KMS-11 (cell line): Measurements from ENCODE around the gene CCDC7.
"Not testable (repeated sequence)": the region's sequence is repeated elsewhere in the genome, so short reads cannot be mapped to it uniquely, and the experiment has no call there.

Experiments used
- H2AFZ ChIP-seq: fragments of 200-600 bp; sonication (generic); 2 replicates; pipeline ENCODE4 v1.6.1; 2016; ENCODE audit warnings: antibody characterized with exemption, mixed run types, low read depth
- H3K27ac ChIP-seq: fragments of 200-600 bp; sonication (generic); 2 replicates; pipeline ENCODE4 v1.6.1; 2016; ENCODE audit warnings: mild to moderate bottlenecking, mixed run types
- H3K27me3 ChIP-seq: fragments of 200-600 bp; sonication (generic); 2 replicates; pipeline ENCODE4 v1.6.1; 2017; ENCODE audit warnings: mild to moderate bottlenecking, low read depth, mixed run types, moderate library complexity; ENCODE audit not compliant: insufficient read depth
- H3K36me3 ChIP-seq: fragments of 200-600 bp; sonication (generic); 2 replicates; pipeline ENCODE4 v1.6.1; 2017; ENCODE audit warnings: mild to moderate bottlenecking, mixed run types; ENCODE audit not compliant: insufficient read depth
- H3K4me1 ChIP-seq: fragments of 200-600 bp; sonication (generic); 2 replicates; pipeline ENCODE4 v1.6.1; 2016; ENCODE audit warnings: mild to moderate bottlenecking, low read depth, mixed run types; ENCODE audit not compliant: poor library complexity, severe bottlenecking
- H3K4me2 ChIP-seq: fragments of 200-600 bp; sonication (generic); 2 replicates; pipeline ENCODE4 v1.7.0; 2016; ENCODE audit warnings: mild to moderate bottlenecking, mixed run types
- H3K4me3 ChIP-seq: fragments of 200-600 bp; sonication (generic); IDR thresholded peaks from 2 replicates; pipeline ENCODE4 v1.6.1; 2017; ENCODE audit warnings: low read depth, low read length, mixed read lengths; ENCODE audit not compliant: insufficient read depth
- H3K79me2 ChIP-seq: fragments of 200-600 bp; sonication (generic); 2 replicates; pipeline ENCODE4 v1.6.1; 2016; ENCODE audit warnings: low read depth, mixed run types; ENCODE audit not compliant: insufficient read depth
- H3K9ac ChIP-seq: fragments of 200-600 bp; sonication (generic); 2 replicates; pipeline ENCODE4 v1.6.1; 2016; ENCODE audit warnings: mild to moderate bottlenecking, mixed run types
- H4K20me1 ChIP-seq: fragments of 200-600 bp; sonication (generic); 2 replicates; pipeline ENCODE4 v1.6.1; 2016; ENCODE audit warnings: mild to moderate bottlenecking, mixed run types; ENCODE audit not compliant: insufficient read depth
- TF ChIP-seq, protein P1 (sequence below): fragments of 200-600 bp; sonication (generic); conservative IDR thresholded peaks from 2 replicates; pipeline ENCODE4 v1.6.1; 2017; ENCODE audit warnings: low read depth, mild to moderate bottlenecking, antibody characterized with exemption, low read length, moderate library complexity, mixed read lengths

Gene CCDC7

DNA sequence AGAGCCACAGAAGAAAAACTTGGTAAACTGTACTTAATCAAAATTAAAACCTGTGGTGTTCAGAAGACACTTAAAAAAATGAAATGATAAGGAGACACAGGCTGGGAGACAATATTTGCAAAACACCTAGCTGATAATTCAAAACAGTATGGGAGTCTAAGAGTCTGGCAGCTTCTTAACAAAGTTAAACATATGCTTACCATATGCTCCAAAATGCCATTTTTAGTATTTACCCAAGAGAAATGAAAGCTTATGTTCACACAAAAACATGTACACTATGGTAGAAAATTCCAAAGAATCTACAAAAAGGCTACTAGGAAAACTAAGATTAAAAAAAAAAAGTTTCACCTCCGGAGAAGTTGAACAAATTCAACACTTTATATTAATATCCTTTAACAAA, 463.5 kb downstream of the CCDC7 start:
- Histone ChIP-seq H3K9ac (no peak overlapping the region), H3K27ac (no peak overlapping the region), H4K20me1 (no peaks in the 10 kb centered on the region), H2AFZ (no peak overlapping the region), H3K4me1 (no peaks in the 10 kb centered on the region), H3K4me2 (no peak overlapping the region), H3K79me2 (no peaks in the 10 kb centered on the region), H3K4me3 (no peak overlapping the region), H3K36me3 (no peaks in the 10 kb centered on the region), H3K27me3 (no peaks in the 10 kb centered on the region)
- TF ChIP-seq, protein P1, sequence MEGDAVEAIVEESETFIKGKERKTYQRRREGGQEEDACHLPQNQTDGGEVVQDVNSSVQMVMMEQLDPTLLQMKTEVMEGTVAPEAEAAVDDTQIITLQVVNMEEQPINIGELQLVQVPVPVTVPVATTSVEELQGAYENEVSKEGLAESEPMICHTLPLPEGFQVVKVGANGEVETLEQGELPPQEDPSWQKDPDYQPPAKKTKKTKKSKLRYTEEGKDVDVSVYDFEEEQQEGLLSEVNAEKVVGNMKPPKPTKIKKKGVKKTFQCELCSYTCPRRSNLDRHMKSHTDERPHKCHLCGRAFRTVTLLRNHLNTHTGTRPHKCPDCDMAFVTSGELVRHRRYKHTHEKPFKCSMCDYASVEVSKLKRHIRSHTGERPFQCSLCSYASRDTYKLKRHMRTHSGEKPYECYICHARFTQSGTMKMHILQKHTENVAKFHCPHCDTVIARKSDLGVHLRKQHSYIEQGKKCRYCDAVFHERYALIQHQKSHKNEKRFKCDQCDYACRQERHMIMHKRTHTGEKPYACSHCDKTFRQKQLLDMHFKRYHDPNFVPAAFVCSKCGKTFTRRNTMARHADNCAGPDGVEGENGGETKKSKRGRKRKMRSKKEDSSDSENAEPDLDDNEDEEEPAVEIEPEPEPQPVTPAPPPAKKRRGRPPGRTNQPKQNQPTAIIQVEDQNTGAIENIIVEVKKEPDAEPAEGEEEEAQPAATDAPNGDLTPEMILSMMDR = no peak

DNA sequence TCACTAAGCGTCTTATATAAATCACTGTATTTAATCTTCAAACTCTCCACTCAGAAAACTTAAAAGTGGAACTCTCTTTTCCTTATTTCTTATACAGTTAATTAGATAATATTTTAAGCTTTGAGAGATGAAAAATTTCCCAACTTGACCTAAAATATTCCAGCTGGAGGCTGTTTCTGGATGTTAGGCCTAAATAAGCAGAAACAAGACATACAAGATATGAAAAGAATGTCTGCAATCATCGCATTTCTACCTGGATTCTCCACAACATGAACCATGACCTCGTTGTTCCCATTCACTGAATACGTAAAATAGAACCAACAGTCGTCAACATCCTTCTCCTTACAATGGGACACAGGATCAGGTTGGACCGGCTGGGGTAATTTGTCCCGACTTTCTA, 464.0 kb downstream of the CCDC7 start:
- H3K27me3 ChIP-seq, H4K20me1 ChIP-seq, H3K4me3 ChIP-seq, H3K9ac ChIP-seq, H2AFZ ChIP-seq, H3K79me2 ChIP-seq, H3K4me2 ChIP-seq, H3K4me1 ChIP-seq, H3K36me3 ChIP-seq, H3K27ac ChIP-seq: not testable (repeated sequence)

DNA sequence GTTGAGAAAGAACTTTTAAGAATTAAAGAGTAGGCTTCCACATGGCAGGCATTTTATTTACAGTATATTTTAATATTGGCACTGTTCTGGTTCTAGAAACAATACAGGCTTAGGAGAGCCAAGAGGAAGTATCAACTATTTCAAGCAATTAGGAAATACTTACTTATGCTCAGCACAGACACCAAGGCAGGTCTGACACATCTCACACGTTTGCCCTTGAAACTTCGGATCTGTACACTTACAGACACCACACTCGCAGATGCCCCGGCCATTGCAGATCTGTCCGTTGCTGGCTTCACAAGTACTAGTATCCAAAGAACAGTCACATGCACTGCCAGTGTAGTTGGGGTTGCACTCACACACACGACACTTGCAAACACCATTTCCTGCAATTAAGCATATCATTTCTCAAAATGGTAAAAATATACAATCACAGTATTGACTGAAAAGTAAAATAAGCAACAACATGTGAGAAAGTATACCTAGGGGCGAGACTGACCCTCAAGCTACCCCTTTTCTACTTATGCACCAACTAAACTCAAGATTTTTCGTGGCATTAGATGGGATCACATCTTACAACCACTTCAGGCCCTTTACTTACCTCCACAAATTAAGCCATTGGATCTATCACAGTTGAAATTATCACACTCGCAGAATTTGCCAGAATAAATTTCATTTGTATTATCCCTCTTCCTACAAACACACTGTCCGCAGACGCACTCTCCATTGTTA, 465.5 kb downstream of the CCDC7 start:
- H3K27me3 ChIP-seq = no peaks in the 10 kb centered on the region
- no peaks in the 10 kb centered on the region for H4K20me1 ChIP-seq
- no peaks in the 10 kb centered on the region for H3K79me2 ChIP-seq
- no peak overlapping the region for H2AFZ ChIP-seq
- H3K9ac ChIP-seq = no peak overlapping the region
- H3K36me3 ChIP-seq = no peaks in the 10 kb centered on the region
- H3K4me2 ChIP-seq = no peak overlapping the region
- H3K27ac ChIP-seq = no peak overlapping the region
- H3K4me3 ChIP-seq = no peak overlapping the region
- no peaks in the 10 kb centered on the region for H3K4me1 ChIP-seq
- TF ChIP-seq, protein P1 = no peak

DNA sequence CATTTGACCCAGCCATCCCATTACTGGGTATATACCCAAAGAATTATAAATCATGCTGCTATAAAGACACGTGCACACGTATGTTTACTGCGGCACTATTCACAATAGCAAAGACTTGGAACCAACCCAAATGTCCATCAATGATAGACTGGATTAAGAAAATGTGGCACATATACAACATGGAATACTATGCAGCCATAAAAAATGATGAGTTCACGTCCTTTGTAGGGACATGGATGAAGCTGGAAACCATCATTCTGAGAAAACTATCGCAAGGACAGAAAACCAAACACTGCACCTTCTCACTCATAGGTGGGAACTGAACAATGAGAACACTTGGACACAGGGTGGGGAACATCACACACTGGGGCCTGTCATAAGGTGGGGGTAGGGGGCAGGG, 471.9 kb downstream of the CCDC7 start:
- not testable (repeated sequence) for H3K27me3 ChIP-seq, H3K4me1 ChIP-seq, H3K4me3 ChIP-seq, H3K4me2 ChIP-seq, H3K9ac ChIP-seq, H3K36me3 ChIP-seq, H3K79me2 ChIP-seq, H3K27ac ChIP-seq, H2AFZ ChIP-seq, H4K20me1 ChIP-seq

DNA sequence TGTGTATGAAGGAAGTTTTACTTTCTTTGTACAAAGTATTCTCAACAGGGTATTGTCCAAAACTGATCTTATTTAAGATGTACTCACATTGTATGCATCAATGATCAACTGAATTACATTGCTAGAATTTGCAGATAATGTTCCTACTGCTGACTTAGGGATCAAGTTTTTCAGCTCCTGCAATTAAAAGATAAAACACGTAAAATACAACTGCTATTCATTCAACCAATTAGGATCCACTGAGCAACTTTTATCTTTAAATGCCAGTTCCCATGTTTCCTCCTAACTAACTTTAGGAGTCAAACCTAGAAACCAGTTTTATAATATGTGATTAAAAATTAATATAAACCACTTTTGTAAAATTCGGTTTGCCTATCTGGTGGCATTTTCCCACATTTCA, 476.2 kb downstream of the CCDC7 start:
- TF ChIP-seq, protein P1 = no peak
- H2AFZ ChIP-seq = no peak overlapping the region
- H3K4me3 ChIP-seq = no peak overlapping the region
- H4K20me1 ChIP-seq = no peaks in the 10 kb centered on the region
- H3K9ac ChIP-seq = no peak overlapping the region
- H3K4me1 ChIP-seq = no peaks in the 10 kb centered on the region
- no peak overlapping the region for H3K27ac ChIP-seq
- H3K36me3 ChIP-seq = no peaks in the 10 kb centered on the region; the same call in 1 of the 2 replicates
- H3K79me2 ChIP-seq = no peaks in the 10 kb centered on the region
- no peak overlapping the region for H3K4me2 ChIP-seq
- no peaks in the 10 kb centered on the region for H3K27me3 ChIP-seq
